LNCAP (cell line): ENCODE results near the gene DYNC1H1.

Experiments used
- TF ChIP-seq, protein P1 (sequence below): fragments of 450-650 bp; IDR thresholded peaks from 2 replicates; pipeline ENCODE4 v1.5.1; 2017; ENCODE audit warnings: mild to moderate bottlenecking

DYNC1H1 gene

DNA sequence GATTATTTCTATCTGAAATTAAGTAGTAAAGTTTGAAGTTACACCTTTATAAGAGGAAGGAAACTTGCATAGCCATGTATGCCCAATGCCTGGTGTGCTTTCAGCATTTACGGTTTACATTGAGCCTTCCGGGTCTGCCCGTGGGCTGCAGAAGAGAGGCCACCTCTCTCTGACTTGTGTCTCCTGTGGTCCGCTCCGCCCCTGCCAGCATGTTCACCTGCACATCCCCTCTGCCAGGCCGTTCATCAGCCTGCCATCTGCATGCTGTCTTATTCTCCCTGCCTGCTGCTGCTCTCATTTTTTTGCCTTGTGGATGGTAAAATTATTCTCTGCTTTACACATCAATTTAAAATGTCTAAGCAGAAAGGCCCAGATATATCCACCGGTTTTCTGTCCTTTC is 41.5 kb upstream of the DYNC1H1 start:
- TF ChIP-seq, protein P1, sequence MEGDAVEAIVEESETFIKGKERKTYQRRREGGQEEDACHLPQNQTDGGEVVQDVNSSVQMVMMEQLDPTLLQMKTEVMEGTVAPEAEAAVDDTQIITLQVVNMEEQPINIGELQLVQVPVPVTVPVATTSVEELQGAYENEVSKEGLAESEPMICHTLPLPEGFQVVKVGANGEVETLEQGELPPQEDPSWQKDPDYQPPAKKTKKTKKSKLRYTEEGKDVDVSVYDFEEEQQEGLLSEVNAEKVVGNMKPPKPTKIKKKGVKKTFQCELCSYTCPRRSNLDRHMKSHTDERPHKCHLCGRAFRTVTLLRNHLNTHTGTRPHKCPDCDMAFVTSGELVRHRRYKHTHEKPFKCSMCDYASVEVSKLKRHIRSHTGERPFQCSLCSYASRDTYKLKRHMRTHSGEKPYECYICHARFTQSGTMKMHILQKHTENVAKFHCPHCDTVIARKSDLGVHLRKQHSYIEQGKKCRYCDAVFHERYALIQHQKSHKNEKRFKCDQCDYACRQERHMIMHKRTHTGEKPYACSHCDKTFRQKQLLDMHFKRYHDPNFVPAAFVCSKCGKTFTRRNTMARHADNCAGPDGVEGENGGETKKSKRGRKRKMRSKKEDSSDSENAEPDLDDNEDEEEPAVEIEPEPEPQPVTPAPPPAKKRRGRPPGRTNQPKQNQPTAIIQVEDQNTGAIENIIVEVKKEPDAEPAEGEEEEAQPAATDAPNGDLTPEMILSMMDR, result no peak

- TF ChIP-seq, protein P1, result no peak
Observed at GRCh38 chr14:101925152-101925551, 39.2 kb upstream of the DYNC1H1 start.

DNA sequence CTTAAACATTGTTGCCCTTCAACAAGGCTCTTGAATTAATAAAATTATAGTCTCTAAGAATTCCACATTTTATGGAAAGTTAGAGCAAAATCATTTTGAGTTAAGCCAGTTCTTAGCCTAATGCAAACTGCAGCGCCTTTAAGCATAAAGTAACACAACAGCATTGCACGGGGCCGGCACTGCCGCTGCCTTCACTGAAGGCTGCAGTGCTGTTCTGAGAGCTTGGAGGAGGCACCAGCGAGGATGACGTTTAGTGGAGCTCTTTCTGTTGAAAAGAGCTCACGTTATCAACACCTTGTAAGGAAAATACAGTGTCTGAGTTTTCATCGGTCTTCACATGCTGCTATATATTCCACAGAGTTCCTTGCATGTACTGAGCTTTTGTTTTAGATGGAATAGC is 38.3 kb upstream of the DYNC1H1 start:
- TF ChIP-seq, protein P1, result no peak

- TF ChIP-seq, protein P1, result no peak
Observed at GRCh38 chr14:101926620-101927019, 37.8 kb upstream of the DYNC1H1 start.

GRCh38 chr14:101927859-101928258 is 36.5 kb upstream of the DYNC1H1 start:
- TF ChIP-seq, protein P1, result no peak

GRCh38 chr14:101928415-101928841 is 35.9 kb upstream of the DYNC1H1 start:
- TF ChIP-seq, protein P1, result no peak

GRCh38 chr14:101929096-101929495 is 35.3 kb upstream of the DYNC1H1 start:
- TF ChIP-seq, protein P1, result no peak

DNA sequence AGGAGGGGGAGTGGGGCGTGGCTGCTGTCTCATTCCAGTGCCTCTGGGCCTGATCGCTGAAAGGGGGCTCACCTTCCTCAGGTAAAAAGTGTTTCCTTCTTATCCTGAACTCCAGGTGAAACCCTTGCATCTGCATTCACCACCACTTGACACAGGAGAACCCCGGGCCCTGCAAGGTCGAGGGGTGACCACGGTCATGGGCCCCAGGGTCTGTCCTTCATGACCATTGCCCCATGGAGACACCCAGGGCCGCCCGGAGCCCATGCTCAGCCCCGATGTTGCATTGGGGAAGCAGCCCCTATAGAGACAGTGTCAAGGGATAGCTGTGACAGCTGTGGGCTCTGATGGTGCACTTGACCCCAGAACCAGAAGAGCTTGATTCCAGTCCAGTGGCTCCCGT is 34.4 kb upstream of the DYNC1H1 start:
- TF ChIP-seq, protein P1, result no peak
